ENCODE data around the gene SIRT7.
"Not testable (repeated sequence)": the region's sequence is repeated elsewhere in the genome, so short reads cannot be mapped to it uniquely, and the experiment has no call there.

Gene SIRT7

GRCh38 chr17:81918832-81919545, 1.0 kb upstream of the SIRT7 start:
- DNase-seq: no peak

DNA sequence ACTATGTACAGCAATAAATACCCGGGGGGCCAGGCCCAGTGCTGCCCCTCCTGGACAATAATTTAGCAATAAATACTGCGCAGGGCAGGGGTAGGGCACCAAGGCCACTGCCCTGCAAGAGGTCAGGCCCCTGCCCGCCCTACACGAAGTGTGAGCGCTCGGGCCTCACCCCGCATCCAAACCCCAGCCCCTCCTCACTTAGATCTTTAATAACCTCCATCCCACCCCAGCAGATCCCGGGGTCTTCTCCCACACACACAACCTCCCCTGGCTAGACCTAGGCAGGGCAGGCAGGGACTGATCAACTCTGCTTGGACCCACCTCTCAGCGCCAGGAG, 325 bp upstream of the SIRT7 start:
- not testable (repeated sequence) for DNase-seq

GRCh38 chr17:81916234-81917001, 1.6 kb downstream of the SIRT7 start:
- no peak for DNase-seq

DNA sequence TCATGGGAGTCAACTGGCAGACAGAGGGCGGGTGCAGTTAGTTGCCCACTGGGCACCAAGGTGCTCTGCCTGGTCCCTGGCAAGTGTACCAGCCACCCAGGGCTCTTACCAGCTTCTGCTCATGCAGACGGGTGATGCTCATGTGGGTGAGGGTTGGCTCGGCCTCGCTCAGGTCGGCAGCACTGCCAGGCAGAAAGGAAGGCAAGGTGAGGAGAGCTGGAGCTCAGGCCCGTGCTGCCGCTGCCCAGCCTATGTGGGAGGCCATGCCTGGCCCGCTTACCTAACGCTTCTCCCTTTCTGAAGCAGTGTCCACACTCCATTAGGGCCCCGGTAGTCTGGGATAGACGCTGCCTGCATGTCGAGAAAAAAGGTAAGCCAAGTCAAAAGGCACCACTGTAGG, 2.6 kb downstream of the SIRT7 start:
- no peak for DNase-seq

DNA sequence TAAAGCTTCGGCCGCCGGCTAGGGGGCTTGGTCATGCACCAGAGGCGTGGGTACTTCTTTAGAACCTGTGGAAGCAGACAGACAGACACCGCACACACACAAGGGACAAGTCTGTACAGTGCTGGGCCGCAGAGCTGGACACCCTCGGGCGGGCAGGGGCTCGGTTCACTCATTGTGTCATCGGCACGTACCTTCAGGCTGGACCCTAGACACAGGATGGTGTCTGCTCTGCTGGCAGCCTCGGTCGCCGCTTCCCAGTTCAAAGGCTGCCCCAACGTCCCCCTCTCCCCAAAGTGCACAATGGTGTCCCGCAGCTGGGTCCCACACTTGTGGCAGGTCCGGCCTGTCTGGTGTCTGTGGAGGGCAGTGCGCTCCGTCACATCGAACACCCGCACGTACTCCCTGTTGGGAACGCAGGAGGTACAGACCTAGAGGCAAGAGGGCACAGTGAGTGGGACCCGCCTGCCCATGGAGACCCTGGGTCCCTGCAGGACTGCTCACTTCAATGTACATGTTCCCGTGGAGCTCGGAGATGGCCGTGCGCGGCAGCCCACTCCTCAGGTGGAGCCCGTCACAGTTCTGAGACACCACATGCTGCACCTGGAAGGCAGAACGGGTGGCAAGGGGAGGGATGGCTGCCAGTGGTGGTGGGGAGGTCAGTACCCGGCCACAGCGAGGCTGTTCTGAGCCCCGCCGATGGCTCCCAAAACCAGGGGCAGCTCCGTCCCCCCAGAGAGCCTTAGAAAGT, 3.7 kb downstream of the SIRT7 start:
- no peak for DNase-seq

DNA sequence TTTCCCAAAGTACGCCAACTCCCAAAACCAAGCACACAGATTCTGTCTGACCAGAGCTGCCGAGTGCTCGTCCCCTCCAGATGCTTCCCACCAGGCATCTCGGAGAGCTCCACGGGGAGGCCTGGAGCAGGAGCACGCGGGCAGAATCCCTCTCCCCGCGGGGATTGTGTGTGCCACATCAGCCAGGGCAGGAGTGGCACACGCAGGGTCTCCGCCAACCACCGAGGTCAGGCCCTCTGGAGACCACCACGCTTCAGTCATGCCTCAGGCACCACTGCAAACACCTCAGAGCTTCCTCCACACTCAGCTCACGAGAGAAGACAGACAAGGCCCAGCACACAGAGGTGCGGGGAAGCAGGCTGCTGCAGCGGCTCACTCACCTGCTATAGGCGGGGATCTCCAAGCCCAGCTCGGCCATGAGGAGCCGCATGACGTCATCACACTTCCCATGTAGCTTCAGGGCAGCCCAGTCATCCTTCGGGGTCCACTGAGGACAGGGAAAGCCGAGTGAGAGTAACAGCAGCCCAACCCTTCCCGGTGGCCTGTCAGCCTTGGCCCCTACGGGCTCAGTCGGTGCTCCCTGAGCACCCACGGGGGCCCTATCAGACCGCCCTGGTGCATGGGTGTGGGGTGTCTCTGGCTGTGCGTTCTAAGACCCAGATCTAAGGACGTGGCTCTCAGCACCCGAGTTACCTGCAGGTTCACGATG, 4.4 kb downstream of the SIRT7 start:
- DNase-seq: no peak

DNA sequence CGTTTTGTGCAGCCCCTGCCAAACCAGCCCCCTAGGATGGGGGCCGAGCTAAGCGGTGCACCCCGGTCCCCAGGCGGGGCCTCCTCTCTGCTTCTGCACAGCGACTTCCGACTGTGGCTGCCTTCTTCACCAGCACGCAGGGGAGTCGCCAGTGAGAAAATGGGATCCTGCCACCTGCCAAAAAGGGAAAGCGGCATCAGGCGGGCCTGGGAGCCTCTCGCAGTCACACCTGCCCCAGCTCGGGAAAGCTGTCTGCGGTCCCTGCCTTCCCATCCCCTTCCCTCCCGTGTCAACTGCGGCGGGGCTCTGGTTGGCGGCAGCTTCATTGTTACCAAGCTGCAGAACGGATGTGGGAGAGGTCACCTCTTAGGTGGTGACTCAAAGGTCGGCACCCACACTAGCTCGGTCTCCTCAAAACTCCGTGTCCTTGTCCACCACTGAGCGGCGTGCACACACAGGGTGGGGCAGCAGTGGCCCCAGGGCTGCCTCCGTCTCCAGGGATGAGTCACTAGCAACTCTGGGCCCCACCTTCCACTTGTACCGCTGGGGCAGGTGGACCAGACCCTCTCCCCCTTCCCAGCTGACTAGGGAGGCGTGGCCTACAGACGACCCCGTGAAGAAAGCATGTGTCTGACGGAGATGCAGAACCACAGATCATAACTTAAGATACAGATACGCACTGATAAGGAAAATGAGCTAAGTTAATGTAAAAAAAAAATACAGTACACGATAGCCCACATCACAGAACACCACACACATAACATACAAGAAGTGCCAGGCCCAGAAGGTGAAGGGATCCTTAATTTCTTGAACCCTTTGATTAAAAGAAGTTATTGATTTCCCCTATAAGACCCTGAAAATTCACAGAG, 5.3 kb downstream of the SIRT7 start:
- no peak for DNase-seq

DNA sequence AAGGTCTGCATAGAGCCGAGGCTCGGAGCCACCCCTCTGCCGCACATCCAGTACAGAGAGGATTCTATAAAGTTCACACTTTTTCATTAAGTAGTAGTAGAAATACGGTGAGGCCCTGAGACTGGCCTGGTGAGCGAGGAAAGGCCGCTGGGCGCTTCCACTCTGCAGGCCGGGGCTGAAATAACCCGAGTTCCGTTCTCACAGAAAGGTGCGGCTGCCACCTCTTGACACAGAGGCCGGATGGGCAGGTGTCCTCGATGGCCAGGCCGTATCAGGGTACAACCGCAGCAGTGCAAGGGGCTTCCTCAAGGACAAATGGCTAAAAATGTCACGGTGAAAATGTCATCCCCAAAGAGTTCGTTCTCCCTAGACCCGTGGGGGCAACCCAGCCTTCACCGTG, 6.0 kb downstream of the SIRT7 start:
- no peak for DNase-seq

GRCh38 chr17:81911277-81911961, 6.6 kb downstream of the SIRT7 start, which contains the start of gene PCYT2:
Gene PCYT2 (minus strand): TSS chr17:81911399. CDS start chr17:81911355, 44 bp downstream.
- DNase-seq: peak; percentile 91

DNA sequence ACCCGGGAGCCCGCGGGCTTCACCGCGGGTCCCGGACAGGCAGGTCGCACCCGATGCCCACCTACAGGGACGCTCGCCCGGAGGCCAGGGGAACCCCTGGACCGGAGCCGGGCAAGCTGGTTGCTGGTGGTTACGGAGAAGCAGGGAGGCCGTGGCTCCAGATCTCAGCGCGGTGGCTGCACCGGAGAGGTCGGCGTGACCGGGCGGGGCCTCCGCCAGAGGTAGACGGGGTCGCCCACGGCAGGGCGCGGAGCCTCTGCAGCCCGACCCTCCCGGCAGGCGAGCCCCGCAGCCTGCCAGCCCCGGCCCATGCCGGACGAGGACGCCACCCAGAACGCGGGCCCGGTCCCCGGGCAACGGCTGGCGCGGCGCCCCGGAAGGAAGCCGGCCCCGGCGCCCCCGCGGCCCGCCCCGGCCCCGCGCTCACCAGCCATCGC, 7.1 kb downstream of the SIRT7 start:
- DNase-seq: no peak

GRCh38 chr17:81909966-81910839, 7.8 kb downstream of the SIRT7 start:
- no peak for DNase-seq

GRCh38 chr17:81909231-81909630, 8.7 kb downstream of the SIRT7 start:
- no peak for DNase-seq

GRCh38 chr17:81908793-81909192, 9.2 kb downstream of the SIRT7 start:
- no peak for DNase-seq

- DNase-seq: no peak
Measured at GRCh38 chr17:81907219-81908145, 10.5 kb downstream of the SIRT7 start.

GRCh38 chr17:81906476-81907218, 11.3 kb downstream of the SIRT7 start:
- no peak for DNase-seq

DNA sequence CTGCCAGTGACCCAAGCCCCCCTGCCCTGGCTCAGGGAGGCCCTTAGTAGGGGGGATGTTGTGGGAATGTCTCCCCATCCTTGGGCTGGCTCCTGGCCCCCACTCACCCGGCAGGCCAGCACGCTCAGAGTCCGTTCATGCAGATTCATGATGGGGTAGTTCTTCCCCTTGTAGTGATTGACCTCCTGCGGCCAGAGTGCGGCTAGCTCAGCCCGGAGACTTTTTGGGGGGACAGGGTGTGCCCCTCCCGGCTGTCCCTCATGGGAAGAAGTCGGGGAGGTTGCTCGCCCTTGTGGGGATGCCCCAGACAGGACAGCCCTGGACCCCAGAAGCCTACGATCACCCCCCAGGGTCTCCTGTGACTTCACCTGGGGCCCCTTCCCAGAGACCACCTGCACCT, 12.0 kb downstream of the SIRT7 start:
- no peak for DNase-seq

DNA sequence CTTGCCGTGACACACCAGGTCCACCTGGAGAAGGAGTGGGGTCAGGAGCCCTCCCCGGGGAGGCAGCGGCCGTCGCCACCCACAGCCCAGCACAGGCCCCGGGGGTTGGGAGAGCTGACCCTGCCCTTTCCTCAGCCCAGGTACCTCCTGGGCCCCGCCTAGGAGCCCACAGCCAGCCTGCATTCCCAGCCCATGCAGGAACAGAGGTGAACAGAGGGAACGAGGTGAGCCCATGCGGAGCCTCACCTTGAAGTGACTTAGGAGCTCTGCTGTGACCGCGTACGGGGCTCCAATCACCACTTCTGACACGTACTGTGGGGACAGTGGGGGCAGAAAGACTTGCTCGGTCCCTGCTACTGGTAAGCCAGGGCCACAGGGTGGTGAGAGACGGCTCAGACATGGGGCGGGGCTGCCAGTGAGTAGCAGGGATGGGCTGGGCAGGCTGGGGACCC, 12.5 kb downstream of the SIRT7 start:
- DNase-seq: no peak

Measured in activated T-cell treated with anti-CD3 and anti-CD28 coated beads, Interleukin-2, amount 50 U/mL, for 1 hour (primary cell).